ENCODE results near the gene PRAMEF9. TPM values are rescaled to one million over a fixed set of nuclear protein-coding genes. Genes with fewer than 3 reads are reported as not detected.
A peak's percentile ranks its signal among the peaks of the same experiment; 100 is the strongest.
"Not testable (repeated sequence)": the region's sequence is repeated elsewhere in the genome, so short reads cannot be mapped to it uniquely, and the experiment has no call there.

The PRAMEF9 gene
- total and polyA plus RNA-seq, 9 of the 15 experiments (the other 6 are each of a cell fraction or from before 2014, with no cell fraction given) = not detected

DNA sequence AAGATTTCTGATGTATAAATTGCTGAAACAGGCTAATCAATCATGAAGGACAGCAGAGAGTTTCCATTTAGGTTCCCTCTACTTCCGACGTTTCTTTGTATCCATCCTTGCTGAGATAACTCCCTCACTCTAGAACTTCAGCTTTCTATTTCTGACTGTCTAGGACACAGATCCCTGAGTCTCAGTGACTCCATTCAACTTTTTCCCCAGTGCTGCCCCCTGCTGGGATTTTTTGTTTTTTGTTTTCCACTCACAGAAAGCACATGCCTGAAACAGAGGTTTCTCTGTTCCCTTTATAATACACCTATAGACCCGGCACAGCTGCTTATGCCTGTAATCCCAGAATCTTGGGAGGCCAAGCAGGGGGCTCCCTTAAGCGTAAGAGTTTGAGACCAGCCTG is 51.1 kb downstream of the PRAMEF9 start:
- H3K27ac ChIP-seq (ENCODE audit: extremely low read depth, low read depth, low read length); H3K9ac ChIP-seq (ENCODE audit: insufficient read depth in 1 of 2, low read depth in 2 of 2, low read length in 2 of 2); in situ Hi-C loops (cut with MboI); POLR2A ChIA-PET; H4K20me1 ChIP-seq (replicated peaks; ENCODE audit: control insufficient read depth, insufficient read depth, low read length); FAIRE-seq; H3K4me2 ChIP-seq (ENCODE audit: insufficient read depth, low read length); intact Hi-C loops (cut with micrococcal nuclease); H3K9me3 ChIP-seq (replicated peaks; ENCODE audit: control insufficient read depth, insufficient read depth, low read depth, low read length); H3K27me3 ChIP-seq (ENCODE audit: control insufficient read depth in 2 of 2, insufficient read depth in 2 of 2, low read length in 2 of 2); H3K4me3 ChIP-seq; H3K79me2 ChIP-seq (ENCODE audit: control insufficient read depth, insufficient read depth, low read length); BruUV-seq (replicated peaks); CTCF ChIA-PET (ENCODE audit: low intra/inter-chr PET ratio); H3K36me3 ChIP-seq (ENCODE audit: control insufficient read depth, insufficient read depth, low read length); DNase-seq (ENCODE audit: extremely low read depth in 1 of 4, low spot score in 3 of 4); H2AFZ ChIP-seq (ENCODE audit: low read depth, low read length); H3K4me1 ChIP-seq (replicated peaks in 1 of 2; ENCODE audit: control insufficient read depth in 2 of 2, insufficient read depth in 2 of 2, low read length in 2 of 2); H3K9me1 ChIP-seq (ENCODE audit: control insufficient read depth, insufficient read depth, low read length): not testable (repeated sequence)
- no CpG with 5 or more reads among the region's 4 CpGs for WGBS (ENCODE audit: insufficient coverage, low coverage, missing lambda C conversion rate)
- ATAC-seq = peak; percentile 85

DNA sequence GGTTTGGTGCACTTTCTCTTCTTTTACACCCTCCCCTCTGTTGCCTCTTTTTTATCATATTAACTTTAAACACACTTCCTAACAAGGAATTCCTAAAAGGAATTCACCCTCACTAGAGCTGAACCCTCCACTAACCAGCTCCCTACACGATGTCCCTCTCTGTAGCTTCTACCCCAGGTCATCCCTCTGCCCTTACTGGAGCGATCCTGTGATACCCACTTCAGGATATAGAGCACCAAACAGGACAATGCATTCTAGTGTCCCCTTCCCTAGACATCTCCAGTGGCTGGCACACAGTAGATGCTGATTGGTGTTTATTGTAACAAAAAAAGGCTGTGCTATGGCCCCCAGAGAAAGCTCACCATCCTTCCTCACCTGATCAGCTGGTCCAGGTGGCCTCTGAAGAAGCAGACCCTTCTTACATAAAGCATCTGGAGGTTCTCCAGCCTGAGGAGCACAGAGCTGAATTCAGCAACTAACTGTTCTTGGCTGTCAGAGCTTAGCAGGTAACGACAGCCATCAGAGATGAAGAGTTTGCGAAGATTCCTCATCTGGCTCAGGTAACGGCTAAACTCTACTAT is 52.9 kb downstream of the PRAMEF9 start:
- ChIA-PET POLR2A (no interaction called here), CTCF (ENCODE audit: low intra/inter-chr PET ratio) (no interaction called here)
- Histone ChIP-seq H3K4me2 (ENCODE audit: insufficient read depth, low read length) (no peak overlapping the region), H4K20me1 (replicated peaks; ENCODE audit: control insufficient read depth, insufficient read depth, low read length) (no peaks in the 10 kb centered on the region), H2AFZ (ENCODE audit: low read depth, low read length) (no peak overlapping the region), H3K4me3 (no peak overlapping the region), H3K36me3 (ENCODE audit: control insufficient read depth, insufficient read depth, low read length) (no peaks in the 10 kb centered on the region), H3K9me3 (replicated peaks; ENCODE audit: control insufficient read depth, insufficient read depth, low read depth, low read length) (no peaks in the 10 kb centered on the region), H3K9ac (ENCODE audit: insufficient read depth in 1 of 2, low read depth in 2 of 2, low read length in 2 of 2) (no peak overlapping the region), H3K27me3 (ENCODE audit: control insufficient read depth in 2 of 2, insufficient read depth in 2 of 2, low read length in 2 of 2) (no peaks in the 10 kb centered on the region), H3K27ac (ENCODE audit: extremely low read depth, low read depth, low read length) (no peak overlapping the region), H3K4me1 (replicated peaks in 1 of 2; ENCODE audit: control insufficient read depth in 2 of 2, insufficient read depth in 2 of 2, low read length in 2 of 2) (no peaks in the 10 kb centered on the region), H3K79me2 (ENCODE audit: control insufficient read depth, insufficient read depth, low read length) (no peaks in the 10 kb centered on the region), H3K9me1 (ENCODE audit: control insufficient read depth, insufficient read depth, low read length) (no peaks in the 10 kb centered on the region)
- no peak for FAIRE-seq
- WGBS (ENCODE audit: insufficient coverage, low coverage, missing lambda C conversion rate) = under 1% methylated on average over 5 of the region's 5 CpGs
- ATAC-seq = no peak
- intact Hi-C loops (cut with micrococcal nuclease) = no loop called here
- no TSS peak for BruUV-seq (replicated peaks)
- in situ Hi-C loops (cut with MboI) = loop anchor here (5.0 to 25.0 kb wide), 2 partner anchors 112 to 217 kb away; partner anchors contain the start of gene HNRNPCL2
- DNase-seq (ENCODE audit: extremely low read depth in 1 of 4, low spot score in 3 of 4) = no peak
- TF ChIP-seq KLF16 (IDR thresholded peaks at IDR 0.05) (no peak), ZNF232 (CRISPR knock-in tag; IDR thresholded peaks at IDR 0.05) (no peak), MAFF (IDR thresholded peaks at IDR 0.05; ENCODE audit: low read length) (no peak), HMG20B (CRISPR knock-in tag; IDR thresholded peaks at IDR 0.05) (no peak), CTBP1 (IDR thresholded peaks at IDR 0.05; ENCODE audit: borderline replicate concordance) (no peak), MED1 (CRISPR knock-in tag; IDR thresholded peaks at IDR 0.05; ENCODE audit: borderline replicate concordance) (no peak), MCM2 (IDR thresholded peaks at IDR 0.05; ENCODE audit: low read depth) (no peak), CLOCK (CRISPR knock-in tag; IDR thresholded peaks at IDR 0.05; ENCODE audit: borderline replicate concordance) (no peak), FOXJ3 (CRISPR knock-in tag; IDR thresholded peaks at IDR 0.05) (no peak)

All from K562 (cell line).